CD4-positive, alpha-beta T cell treated with Interleukin-4 for 1 hour (primary cell): ENCODE measurements around the gene TRABD2B.

Experiments used
- DNase-seq, 2 donors: peaks; one replicate each; pipeline ENCODE4 v3.0.0-alpha.2; 2020 to 2022

TRABD2B gene

GRCh38 chr1:47903723-47904122 is 93.5 kb downstream of the TRABD2B start:
- DNase-seq, result no peak

- no peak for DNase-seq
Observed at GRCh38 chr1:47901001-47901575, 96.1 kb downstream of the TRABD2B start.

DNA sequence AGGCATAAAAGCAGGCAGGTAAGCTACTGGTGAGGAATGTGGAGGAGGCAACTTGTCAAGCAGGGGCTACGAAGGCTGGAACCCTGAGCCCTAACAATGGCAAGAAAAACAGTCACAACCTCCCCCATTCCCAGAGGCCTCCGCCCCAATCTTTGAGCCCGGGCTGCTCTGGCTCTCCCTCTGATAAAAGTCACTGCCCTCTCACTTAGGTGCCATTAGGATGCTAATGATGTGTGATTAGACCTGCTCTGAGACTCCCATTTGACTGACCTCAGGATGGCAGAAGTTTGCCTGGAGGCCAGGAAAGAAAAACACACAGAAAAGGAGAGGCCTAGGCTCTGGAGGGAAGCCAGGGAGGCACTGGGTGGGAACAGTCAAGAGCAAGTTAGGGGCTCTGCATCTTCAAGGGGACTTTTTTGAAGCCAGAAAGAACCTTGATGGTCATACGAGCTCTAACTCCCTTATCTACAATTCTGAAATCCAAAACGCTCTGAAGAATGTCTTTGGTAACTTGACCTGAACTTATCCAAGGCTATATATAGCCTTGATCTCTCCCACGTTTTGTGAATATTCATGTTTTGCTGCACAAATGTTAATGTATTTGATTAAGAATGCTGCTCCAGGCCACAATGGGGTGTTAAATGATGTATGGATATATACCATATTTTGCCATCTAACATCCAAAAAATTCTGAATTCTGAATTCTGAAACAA is 98.9 kb downstream of the TRABD2B start:
- no peak for DNase-seq

- no peak for DNase-seq
Observed at GRCh38 chr1:47895279-47896125, 101.7 kb downstream of the TRABD2B start.

GRCh38 chr1:47894410-47895278 is 102.5 kb downstream of the TRABD2B start:
- DNase-seq, result no peak

DNA sequence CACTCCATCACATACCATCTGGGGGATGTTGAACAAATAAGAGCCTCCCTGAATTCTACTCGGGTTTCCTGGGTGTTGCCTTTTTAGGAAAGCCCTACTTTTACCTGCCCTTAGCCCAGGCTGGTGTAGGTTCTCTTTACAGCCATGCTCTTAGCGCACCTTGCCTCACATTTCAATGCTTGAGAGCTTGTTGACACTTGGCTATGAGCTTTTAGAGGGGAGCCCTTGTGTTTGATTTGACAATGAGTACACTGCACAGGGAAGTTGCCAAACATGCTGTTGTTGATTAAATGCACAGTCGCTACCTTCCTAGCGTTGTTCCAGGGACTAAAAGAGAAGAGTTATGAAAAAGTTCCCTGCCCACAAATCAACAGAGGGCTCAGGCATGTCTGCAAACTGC is 103.8 kb downstream of the TRABD2B start:
- DNase-seq, result no peak

- DNase-seq, result no peak
Observed at GRCh38 chr1:47890779-47891178, 106.4 kb downstream of the TRABD2B start.

- DNase-seq, result no peak
Observed at GRCh38 chr1:47888294-47888629, 108.9 kb downstream of the TRABD2B start.

DNA sequence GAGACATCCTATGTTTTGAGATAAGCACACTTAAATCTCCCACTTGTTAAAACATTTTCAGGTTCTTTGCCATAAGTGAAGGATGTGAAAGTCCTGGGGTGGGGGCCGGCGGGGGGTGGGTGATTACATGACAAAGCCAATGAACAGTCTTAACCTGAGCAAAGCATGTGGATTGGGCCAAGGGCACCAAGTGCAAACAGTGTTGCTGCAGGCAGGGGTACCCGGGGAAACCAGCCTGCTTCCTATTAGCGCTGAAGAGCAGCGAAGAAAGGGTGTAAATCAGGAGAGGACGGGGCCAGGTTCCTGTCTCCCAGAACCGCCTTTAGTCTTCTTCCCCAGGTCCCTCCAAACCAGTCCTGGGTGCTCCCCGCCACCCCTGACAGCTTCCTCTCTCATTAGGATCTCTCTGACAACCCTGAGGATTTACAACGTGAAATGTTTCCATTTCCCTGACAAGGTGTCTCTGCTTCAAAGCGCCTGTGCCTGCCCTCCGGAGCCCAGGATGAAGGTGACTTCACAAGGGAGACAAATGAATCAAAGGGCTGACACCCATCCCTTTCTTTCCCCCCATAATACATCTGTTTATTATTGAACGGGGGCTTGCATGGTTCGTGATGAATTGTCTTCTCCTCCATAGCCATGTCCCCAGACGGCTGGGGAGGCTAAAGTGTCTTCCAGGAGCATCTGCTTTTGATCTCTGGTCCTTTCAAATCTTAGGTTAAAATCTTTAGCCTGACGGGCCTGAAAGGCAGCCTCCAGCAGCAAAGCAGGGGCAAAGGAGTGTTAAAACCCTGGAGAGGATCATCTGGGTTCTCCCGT is 109.5 kb downstream of the TRABD2B start:
- DNase-seq, result no peak

- DNase-seq, result no peak
Observed at GRCh38 chr1:47887060-47887459, 110.1 kb downstream of the TRABD2B start.

DNA sequence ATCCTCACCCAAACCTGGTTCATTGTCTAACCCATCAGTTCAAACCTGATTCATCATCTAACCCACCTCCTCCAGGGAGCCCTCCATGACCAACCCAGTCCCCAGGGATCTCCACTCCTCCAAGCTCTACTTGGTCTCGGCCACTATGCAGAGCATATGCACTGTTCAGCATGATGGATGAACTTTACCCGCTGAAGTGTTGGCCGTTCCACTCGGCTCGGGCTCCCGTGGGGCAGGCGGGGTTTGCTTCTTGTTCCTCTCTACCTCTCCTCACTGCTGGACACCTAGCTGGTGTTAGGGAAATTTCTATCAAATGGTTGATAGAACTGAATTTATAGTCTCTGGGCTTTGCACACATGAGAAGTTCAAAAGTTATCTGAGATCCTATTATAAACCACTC is 111.0 kb downstream of the TRABD2B start:
- no peak for DNase-seq

- no peak for DNase-seq
Observed at GRCh38 chr1:47885062-47885830, 111.9 kb downstream of the TRABD2B start.

DNA sequence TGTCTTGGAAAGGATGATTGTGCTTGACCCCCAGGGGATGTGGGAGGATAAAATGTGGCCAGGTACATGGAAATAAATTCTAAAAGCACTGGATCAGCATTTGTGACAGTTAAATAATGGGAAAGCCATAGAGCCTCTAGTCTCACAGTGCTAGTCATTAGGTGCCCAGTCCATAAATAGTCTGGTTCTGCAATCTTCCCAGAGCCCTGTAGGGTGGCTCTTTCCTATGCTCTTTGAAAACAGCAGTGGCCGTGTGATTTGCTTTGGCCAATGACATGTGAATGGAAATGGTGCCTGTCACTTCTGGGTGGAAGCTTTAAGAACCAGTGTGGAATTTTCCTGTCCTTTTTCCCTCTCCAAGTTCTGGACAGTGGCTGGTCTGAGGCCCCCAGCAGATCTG is 113.2 kb downstream of the TRABD2B start:
- DNase-seq, result no peak

DNA sequence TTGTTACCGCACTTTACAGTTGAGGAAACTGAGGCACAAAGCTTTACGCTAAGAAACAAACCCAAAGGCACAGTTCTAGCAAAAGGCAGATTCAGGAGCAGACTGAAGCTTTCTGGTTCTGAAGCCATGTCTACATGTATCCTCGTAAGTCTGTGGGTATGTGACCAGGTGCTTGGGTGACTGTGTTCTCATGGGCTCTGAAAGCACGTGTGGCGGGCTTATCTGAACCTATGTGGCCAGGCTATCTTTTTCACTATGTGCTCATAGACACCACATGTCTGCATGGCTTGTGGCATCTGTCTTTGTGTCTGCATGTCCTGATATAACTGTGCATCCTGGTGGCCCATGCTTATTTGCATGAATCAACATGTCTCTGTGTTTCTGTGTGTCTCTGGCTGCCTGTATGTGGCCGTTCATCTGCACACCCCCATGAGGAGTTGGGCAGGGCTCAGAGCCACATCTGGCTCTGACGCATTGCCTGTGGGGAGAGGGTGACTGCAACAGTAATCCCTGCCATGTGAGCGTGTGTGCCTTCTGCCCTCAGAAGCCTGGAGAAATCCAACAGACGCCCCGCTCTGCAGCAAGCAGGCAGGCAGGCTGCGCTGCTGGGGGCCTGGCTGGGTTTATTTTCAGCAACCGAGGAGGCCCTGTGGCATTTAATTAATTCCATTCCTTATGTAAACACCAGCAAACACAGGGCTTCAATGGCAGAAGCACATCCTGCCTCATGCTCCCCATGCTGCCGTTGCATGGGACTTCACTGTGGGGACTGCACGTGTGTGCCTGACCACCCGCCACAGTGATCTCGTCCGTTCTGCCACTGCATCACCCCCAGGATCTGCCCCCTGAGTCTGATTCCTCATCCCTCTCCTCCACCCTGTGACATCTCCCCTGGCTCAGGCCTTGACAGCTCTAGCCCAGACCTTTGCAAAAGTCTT is 115.4 kb downstream of the TRABD2B start:
- no peak for DNase-seq

DNA sequence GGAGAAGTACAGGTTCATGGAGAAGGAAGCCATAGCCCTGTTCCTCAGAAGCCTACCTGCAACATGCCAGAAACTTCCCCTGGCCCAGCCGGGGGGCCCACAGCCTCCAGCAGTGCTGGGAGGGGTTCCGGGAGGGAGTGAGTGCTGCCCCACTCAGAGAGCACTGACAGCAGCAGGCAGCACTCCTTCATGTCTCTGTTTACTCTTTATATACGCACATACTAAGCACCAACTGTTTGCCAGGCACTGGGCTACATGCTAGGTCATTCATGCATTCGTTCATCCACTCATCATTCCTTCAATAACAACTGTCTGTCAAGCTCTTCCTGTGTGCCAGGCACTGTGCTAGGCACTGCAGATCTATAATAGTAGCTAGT is 120.6 kb downstream of the TRABD2B start:
- DNase-seq, result no peak

- no peak for DNase-seq
Observed at GRCh38 chr1:47875831-47876586, 121.2 kb downstream of the TRABD2B start.

GRCh38 chr1:47875036-47875435 is 122.1 kb downstream of the TRABD2B start:
- DNase-seq, result no peak

- no peak for DNase-seq
Observed at GRCh38 chr1:47873337-47873736, 123.8 kb downstream of the TRABD2B start.

- no peak for DNase-seq
Observed at GRCh38 chr1:47872886-47873285, 124.3 kb downstream of the TRABD2B start.
